ENCODE data around the gene ARPC5. TPM values are rescaled to one million over a fixed set of nuclear protein-coding genes. Genes with fewer than 3 reads are reported as not detected.

The ARPC5 gene
- total RNA-seq, 4 donors from 2014 or later, result 59.7 to 202 (median 102) TPM

DNA sequence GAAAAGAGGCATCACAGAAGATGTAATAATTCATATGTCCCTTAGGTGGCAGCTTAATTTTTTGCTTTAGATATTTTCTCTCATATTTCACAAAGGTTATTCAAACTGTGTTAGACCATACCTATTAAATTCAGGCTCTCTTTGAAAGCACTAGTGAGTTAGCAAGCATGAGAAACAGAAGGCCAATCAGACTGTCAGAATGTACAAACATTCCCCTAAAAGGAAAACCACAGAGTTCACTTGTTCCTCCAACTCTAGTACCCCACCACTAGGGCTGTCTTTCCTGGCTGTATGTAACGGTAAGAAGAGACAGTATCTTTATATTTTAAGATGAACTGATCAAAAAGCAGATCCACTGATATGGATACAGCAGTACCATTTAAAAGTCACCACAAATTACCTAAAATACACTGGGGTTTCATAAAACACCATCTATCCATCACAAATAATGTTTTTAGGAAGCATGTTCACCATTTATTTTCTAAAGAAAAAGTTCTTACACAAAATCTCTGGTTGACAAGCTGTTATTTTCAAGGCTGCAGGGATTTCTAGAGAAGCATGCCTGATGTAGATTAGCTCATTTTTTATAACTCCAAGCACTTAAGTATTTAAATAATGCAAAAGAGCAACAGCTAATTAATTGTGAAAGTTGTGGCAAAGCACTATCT is 1.8 kb downstream of the ARPC5 start:
- TF ChIP-seq, protein P1, sequence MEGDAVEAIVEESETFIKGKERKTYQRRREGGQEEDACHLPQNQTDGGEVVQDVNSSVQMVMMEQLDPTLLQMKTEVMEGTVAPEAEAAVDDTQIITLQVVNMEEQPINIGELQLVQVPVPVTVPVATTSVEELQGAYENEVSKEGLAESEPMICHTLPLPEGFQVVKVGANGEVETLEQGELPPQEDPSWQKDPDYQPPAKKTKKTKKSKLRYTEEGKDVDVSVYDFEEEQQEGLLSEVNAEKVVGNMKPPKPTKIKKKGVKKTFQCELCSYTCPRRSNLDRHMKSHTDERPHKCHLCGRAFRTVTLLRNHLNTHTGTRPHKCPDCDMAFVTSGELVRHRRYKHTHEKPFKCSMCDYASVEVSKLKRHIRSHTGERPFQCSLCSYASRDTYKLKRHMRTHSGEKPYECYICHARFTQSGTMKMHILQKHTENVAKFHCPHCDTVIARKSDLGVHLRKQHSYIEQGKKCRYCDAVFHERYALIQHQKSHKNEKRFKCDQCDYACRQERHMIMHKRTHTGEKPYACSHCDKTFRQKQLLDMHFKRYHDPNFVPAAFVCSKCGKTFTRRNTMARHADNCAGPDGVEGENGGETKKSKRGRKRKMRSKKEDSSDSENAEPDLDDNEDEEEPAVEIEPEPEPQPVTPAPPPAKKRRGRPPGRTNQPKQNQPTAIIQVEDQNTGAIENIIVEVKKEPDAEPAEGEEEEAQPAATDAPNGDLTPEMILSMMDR (IDR thresholded peaks at IDR 0.05; ENCODE audit: low read depth), result no peak

DNA sequence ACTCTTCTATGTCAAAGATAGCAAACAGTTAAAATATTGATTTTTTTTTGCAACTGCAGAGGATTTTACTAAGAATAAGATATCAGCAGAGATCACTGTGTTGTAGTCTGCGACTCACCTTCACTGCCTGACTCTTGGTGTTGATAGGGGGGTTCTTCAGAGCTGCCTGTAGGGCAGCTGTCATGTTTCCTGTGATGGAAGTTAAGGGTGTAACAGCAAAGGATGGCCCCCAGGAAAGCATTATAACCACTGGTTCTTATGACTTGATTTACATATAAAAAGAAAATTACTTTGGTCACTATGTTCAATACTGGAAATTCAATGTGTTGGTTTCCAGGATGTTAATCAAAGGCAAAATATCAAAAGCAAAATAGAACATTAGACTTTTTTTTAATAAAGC is 2.6 kb downstream of the ARPC5 start:
- TF ChIP-seq, protein P1 (IDR thresholded peaks at IDR 0.05; ENCODE audit: low read depth), result no peak

DNA sequence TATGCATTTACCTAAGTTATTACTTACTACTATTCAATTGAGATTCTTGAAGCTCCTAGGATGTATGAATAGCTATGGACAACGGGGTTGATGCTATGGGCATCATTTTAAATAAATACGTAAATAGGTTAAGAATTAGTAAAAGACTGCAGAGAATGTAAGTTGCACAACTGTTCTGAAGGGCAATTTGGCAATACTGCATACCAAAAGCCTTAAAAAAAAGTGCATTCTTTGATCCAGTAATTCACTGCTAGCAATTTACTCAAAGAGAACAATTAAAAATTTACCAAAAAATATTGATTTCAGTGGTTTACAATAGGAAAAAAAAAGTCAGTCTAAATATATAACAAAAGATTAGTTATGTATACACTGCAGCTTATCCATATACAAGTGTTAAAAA is 3.5 kb downstream of the ARPC5 start:
- TF ChIP-seq, protein P1 (IDR thresholded peaks at IDR 0.05; ENCODE audit: low read depth), result no peak

DNA sequence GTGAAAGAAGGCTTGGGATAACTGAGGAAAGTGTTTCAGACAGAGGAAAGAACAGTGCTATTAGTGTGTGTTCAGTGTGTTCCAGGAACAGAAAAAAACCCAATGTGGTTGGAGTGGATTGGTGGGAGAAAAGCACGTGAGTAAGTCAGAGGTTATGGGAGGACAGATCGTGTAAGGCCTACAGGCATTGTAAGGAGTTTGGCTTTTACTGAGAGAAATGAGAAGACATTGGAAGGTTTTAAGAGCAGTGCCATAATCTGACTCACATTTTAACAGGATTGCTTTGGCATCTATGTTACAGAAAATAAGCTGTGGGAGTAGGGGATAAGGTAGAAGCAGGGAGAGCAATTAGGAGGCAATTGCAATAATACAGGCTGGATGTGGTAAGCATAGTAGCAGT is 4.8 kb downstream of the ARPC5 start:
- TF ChIP-seq, protein P1 (IDR thresholded peaks at IDR 0.05; ENCODE audit: low read depth), result no peak

DNA sequence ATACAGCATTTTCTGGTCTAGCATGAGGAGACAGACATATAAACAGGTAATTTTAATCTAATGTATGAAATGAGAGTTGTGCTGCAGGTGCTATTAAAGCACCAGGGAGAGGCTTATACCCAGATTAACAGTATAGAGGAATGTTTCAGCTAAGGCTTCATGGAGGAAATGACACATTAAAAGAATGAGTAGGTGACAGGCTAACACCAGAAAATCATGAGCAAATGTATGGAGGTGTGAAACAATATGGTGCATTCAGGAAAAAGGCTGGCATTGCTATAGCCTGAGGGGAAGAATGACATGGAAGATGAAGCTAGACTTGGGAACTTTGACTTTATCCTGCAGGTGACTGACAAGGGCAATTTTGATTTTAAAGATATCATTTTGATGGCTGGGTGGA is 7.0 kb downstream of the ARPC5 start:
- TF ChIP-seq, protein P1 (IDR thresholded peaks at IDR 0.05; ENCODE audit: low read depth), result no peak

DNA sequence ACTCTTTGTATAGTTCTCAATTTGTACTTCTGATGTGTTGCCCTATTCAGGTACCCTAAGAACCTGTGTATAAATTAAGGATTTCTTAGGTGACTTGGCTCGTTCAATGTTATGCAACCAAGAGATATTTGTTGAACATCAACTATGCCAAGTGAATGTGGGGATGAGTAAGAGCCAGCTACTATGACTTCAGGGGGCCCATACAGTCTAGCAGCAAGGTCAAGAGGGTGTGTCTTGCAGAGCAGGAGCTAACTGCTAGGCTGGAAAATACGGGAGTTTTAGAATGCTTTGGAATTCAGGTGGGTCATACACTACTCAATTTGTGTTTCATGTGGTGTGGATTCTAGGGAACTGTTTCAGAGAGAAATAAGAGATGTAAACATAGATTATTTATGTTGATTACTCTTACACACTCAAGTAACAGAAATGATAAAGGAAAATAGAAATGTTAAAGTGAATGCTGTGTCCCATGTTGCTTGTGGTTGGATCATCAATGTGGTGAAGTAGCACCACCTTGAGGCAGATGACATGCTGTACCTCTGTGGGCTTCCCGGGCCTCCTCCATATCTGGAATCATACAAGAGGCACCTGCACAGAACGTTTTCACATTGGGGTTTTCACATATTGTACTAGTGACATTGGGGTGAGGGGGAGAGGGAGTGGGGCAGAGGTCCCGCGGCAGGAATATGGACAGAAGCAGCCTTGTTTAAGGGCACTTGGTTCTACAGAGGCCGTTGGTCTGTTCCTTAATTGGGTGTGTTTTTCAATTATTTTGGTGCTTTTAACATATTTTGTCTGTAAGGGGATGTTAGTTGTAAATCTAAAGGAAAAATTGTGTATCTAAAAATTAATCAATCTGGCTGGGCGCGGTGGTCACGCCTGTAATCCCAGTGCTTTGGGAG is 12.4 kb downstream of the ARPC5 start:
- TF ChIP-seq, protein P1 (IDR thresholded peaks at IDR 0.05; ENCODE audit: low read depth), result no peak

DNA sequence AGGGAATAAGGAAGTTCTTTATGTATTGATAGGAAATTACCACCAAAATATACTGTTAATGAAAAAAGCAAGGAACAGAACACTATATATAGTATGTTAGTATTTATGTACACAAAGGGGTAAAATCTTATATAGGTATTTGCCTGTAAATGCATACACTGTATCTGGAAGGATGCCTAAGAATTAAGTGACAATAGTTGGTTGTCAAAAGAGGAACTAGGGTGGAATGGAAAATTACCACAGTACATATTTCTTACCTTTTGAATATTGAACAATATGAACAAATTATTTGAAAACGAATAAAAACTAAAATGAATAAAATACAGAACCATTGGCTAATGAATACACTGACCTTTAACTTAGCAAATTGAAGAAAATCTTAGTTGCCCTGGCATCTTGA is 13.6 kb downstream of the ARPC5 start:
- TF ChIP-seq, protein P1 (IDR thresholded peaks at IDR 0.05; ENCODE audit: low read depth), result no peak

All from subcutaneous adipose tissue (tissue), 4 donors.